ENCODE results near the gene SMYD4.

SMYD4 gene

GRCh38 chr17:1755252-1755826 is 74.4 kb downstream of the SMYD4 start:
- H3K27ac ChIP-seq (ENCODE audit: extremely low read depth, low read depth, low read length): no peak overlapping the region
- ChIA-PET POLR2A (interaction anchor here (0.6 to 1.3 kb wide), 2 partner anchors 20 to 165 kb away, joined by 4 to 5 read pairs; no protein-coding TSS in a partner anchor), CTCF (interaction anchor here (1.4 to 1.5 kb wide), 2 partner anchors 10 to 34 kb away, joined by 3 to 4 read pairs; no protein-coding TSS in a partner anchor)

GRCh38 chr17:1754430-1755112 is 75.1 kb downstream of the SMYD4 start:
- H3K9me3 ChIP-seq (ENCODE audit: control insufficient read depth, insufficient read depth, low read depth, low read length): no peaks in the 10 kb centered on the region
- ChIA-PET CTCF (interaction anchor here (1.4 kb wide), 1 partner anchor 33 kb away, joined by 4 read pairs; no protein-coding TSS in a partner anchor), POLR2A (interaction anchor here (1.3 to 1.4 kb wide), 3 partner anchors 16 to 38 kb away, joined by 4 to 6 read pairs (median 5); no protein-coding TSS in a partner anchor)
- no peak overlapping the region for H3K4me3 ChIP-seq (ENCODE audit: low read depth, low read length)
- no peak overlapping the region for H3K27ac ChIP-seq (ENCODE audit: extremely low read depth, low read depth, low read length)
- H3K36me3 ChIP-seq (ENCODE audit: control insufficient read depth in 2 of 2, insufficient read depth in 1 of 2, low read length in 2 of 2): no peaks in the 10 kb centered on the region
- no peaks in the 10 kb centered on the region for H3K4me1 ChIP-seq (ENCODE audit: control insufficient read depth, insufficient read depth, low read length)
- TF ChIP-seq ZIC2 (tag by site-specific recombination; IDR thresholded peaks at IDR 0.05) (peak; percentile 84; the same call in 1 of the 2 replicates), ZFP37 (tag by site-specific recombination; IDR thresholded peaks at IDR 0.05) (no peak)

More at GRCh38 chr17:1755252-1755826, 74.4 kb downstream of the SMYD4 start:
- Histone ChIP-seq H3K4me1 (ENCODE audit: control insufficient read depth, insufficient read depth, low read length) (no peaks in the 10 kb centered on the region), H3K4me3 (ENCODE audit: low read depth, low read length) (no peak overlapping the region), H3K9me3 (ENCODE audit: control insufficient read depth, insufficient read depth, low read depth, low read length) (no peaks in the 10 kb centered on the region), H3K36me3 (ENCODE audit: control insufficient read depth in 2 of 2, insufficient read depth in 1 of 2, low read length in 2 of 2) (no peaks in the 10 kb centered on the region; a peak in 1 of 3 replicates)
- TF ChIP-seq ZNF488 (tag by site-specific recombination; IDR thresholded peaks at IDR 0.05) (no peak), ZNF211 (tag by site-specific recombination; IDR thresholded peaks at IDR 0.05; ENCODE audit: low read depth) (no peak), ZNF138 (tag by site-specific recombination; IDR thresholded peaks at IDR 0.05; ENCODE audit: borderline replicate concordance) (no peak), ZFHX2 (tag by site-specific recombination; conservative IDR thresholded peaks at IDR 0.05) (peak; percentile 73), PATZ1 (tag by site-specific recombination; IDR thresholded peaks at IDR 0.05) (no peak), EGR2 (tag by site-specific recombination; IDR thresholded peaks at IDR 0.05; ENCODE audit: low read depth) (peak; percentile 78)

- CTCF ChIA-PET: interaction anchor here (0.5 kb wide), 1 partner anchor 180 kb away, joined by 3 read pairs; no protein-coding TSS in a partner anchor
- H3K27ac ChIP-seq (ENCODE audit: extremely low read depth, low read depth, low read length): no peak overlapping the region
- H3K4me3 ChIP-seq (ENCODE audit: low read depth, low read length): no peak overlapping the region
Observed at GRCh38 chr17:1753767-1754429, 75.8 kb downstream of the SMYD4 start.

More at GRCh38 chr17:1753767-1754429, 75.8 kb downstream of the SMYD4 start:
- no peaks in the 10 kb centered on the region for H3K36me3 ChIP-seq (ENCODE audit: control insufficient read depth in 2 of 2, insufficient read depth in 1 of 2, low read length in 2 of 2)
- H3K4me1 ChIP-seq (ENCODE audit: control insufficient read depth, insufficient read depth, low read length): no peaks in the 10 kb centered on the region
- H3K9me3 ChIP-seq (ENCODE audit: control insufficient read depth, insufficient read depth, low read depth, low read length): no peaks in the 10 kb centered on the region
- POLR2A ChIA-PET: interaction anchor here (1.4 kb wide), 2 partner anchors 17 to 37 kb away, joined by 4 to 6 read pairs; no protein-coding TSS in a partner anchor
- no peak for TF ChIP-seq ZNF423 (tag by site-specific recombination; IDR thresholded peaks at IDR 0.05)
- TF ChIP-seq ZNF580 (tag by site-specific recombination; IDR thresholded peaks at IDR 0.05): 0 out of 2 replicates have a peak, but pooled peaks have one; percentile 22

Measured in HEK293 (cell line).